ENCODE data around the gene ARHGAP24. TPM values are rescaled to one million over a fixed set of nuclear protein-coding genes. Genes with fewer than 3 reads are reported as not detected.

Gene ARHGAP24
- total and polyA plus RNA-seq, 12 donors = 0.72 to 53.4 (median 4.4) TPM

- H3K9me3 ChIP-seq (replicated peaks in 1 of 3) = peaks cover 0 to 6% (median 0%) of the 10 kb centered on the region in 3 donors
- 90 to 94% (median 92%) methylated on average over 2 of the region's 2 CpGs for WGBS, 4 donors
- DNase-seq = no peak
- TF ChIP-seq POLR2A (IDR thresholded peaks at IDR 0.05) (no peak), CTCF (IDR thresholded peaks at IDR 0.05) (no peak)
- H3K27ac ChIP-seq = no peak overlapping the region
- no peaks in the 10 kb centered on the region for H3K36me3 ChIP-seq (replicated peaks in 1 of 2)
- intact Hi-C loops (cut with DNase I) = no loop called here
- H3K4me3 ChIP-seq = no peak overlapping the region
- H3K4me1 ChIP-seq (replicated peaks in 1 of 2) = no peaks in the 10 kb centered on the region
- no peaks in the 10 kb centered on the region for H3K27me3 ChIP-seq
Observed at GRCh38 chr4:85615952-85616351, 141.0 kb downstream of the ARHGAP24 start.

- Histone ChIP-seq H3K9me3 (replicated peaks in 1 of 3) (peaks cover 0 to 6% (median 0%) of the 10 kb centered on the region in 3 donors), H3K4me3 (no peak overlapping the region), H3K27ac (no peak overlapping the region), H3K4me1 (replicated peaks in 1 of 2) (no peaks in the 10 kb centered on the region), H3K27me3 (no peaks in the 10 kb centered on the region), H3K36me3 (replicated peaks in 1 of 2) (no peaks in the 10 kb centered on the region)
- DNase-seq = no peak
- intact Hi-C loops (cut with DNase I) = no loop called here
- WGBS, 4 donors = 82 to 95% (median 94%) methylated on average over 3 of the region's 3 CpGs
- TF ChIP-seq POLR2A (IDR thresholded peaks at IDR 0.05) = no peak
- no peak for TF ChIP-seq CTCF (IDR thresholded peaks at IDR 0.05)
Observed at GRCh38 chr4:85617202-85617601, 142.3 kb downstream of the ARHGAP24 start.

GRCh38 chr4:85632981-85633380 is 158.0 kb downstream of the ARHGAP24 start:
- Histone ChIP-seq H3K27ac (no peak overlapping the region), H3K27me3 (no peaks in the 10 kb centered on the region), H3K9me3 (replicated peaks in 1 of 3) (peaks cover 0 to 11% (median 0%) of the 10 kb centered on the region in 3 donors), H3K4me1 (replicated peaks in 1 of 2) (no peaks in the 10 kb centered on the region), H3K36me3 (replicated peaks in 1 of 2) (no peaks in the 10 kb centered on the region), H3K4me3 (no peak overlapping the region)
- intact Hi-C loops (cut with DNase I) = no loop called here
- no peak for DNase-seq
- TF ChIP-seq CTCF (IDR thresholded peaks at IDR 0.05) (no peak), POLR2A (IDR thresholded peaks at IDR 0.05) (no peak)

GRCh38 chr4:85637778-85638177 is 162.8 kb downstream of the ARHGAP24 start:
- no peaks in the 10 kb centered on the region for H3K36me3 ChIP-seq (replicated peaks in 1 of 2)
- H3K4me1 ChIP-seq (replicated peaks in 1 of 2) = no peaks in the 10 kb centered on the region
- no peak for DNase-seq
- WGBS, 4 donors = 75 to 88% (median 78%) methylated on average over 2 of the region's 2 CpGs
- H3K27ac ChIP-seq = no peak overlapping the region
- intact Hi-C loops (cut with DNase I) = no loop called here
- H3K9me3 ChIP-seq (replicated peaks in 1 of 3) = no peaks in the 10 kb centered on the region
- no peaks in the 10 kb centered on the region for H3K27me3 ChIP-seq
- no peak overlapping the region for H3K4me3 ChIP-seq
- no peak for TF ChIP-seq POLR2A (IDR thresholded peaks at IDR 0.05)
- no peak for TF ChIP-seq CTCF (IDR thresholded peaks at IDR 0.05)
